Activated T-helper 9 cell treated with anti-CD3 and anti-CD28 coated beads, Interleukin-2, amount 50 U/mL, for 16 hours (primary cell): ENCODE data around the gene CACNA1H.

Experiments used
- DNase-seq: peaks from one replicate; pipeline ENCODE4 v3.0.0-alpha.2; 2020; ENCODE audit warnings: low read depth

CACNA1H gene

DNA sequence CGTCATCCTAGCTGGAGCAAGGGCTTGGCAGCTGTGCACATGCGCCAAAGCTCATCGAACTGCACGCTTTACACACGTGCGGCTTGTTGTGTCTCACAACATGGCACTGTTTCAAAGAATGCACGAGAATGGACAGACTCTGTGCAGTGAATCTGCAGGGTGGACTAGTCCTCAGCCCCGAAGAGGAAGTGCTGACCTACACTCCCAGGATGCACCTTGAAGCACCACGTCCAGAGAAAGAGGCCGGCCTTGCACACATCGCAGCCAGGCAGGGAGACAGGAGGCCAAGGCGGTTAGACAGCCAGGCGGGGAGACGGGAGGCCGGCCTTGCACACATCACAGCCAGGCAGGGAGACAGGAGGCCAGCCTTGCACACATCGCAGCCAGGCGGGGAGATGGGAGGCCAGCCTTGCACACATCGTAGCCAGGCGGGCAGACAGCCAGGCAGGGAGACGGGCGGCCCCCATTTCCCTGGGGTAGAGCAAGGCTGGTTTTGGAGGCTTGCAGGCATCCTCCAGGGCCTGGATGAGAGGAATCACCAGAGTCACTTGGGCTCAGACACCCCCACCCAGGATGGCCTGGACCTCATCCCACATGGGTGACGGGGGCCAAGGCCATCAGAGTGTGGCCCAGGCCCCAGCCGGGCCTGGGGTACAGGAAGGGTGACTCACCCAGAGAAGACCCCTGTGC is 9.0 kb upstream of the CACNA1H start:
- no peak for DNase-seq

DNA sequence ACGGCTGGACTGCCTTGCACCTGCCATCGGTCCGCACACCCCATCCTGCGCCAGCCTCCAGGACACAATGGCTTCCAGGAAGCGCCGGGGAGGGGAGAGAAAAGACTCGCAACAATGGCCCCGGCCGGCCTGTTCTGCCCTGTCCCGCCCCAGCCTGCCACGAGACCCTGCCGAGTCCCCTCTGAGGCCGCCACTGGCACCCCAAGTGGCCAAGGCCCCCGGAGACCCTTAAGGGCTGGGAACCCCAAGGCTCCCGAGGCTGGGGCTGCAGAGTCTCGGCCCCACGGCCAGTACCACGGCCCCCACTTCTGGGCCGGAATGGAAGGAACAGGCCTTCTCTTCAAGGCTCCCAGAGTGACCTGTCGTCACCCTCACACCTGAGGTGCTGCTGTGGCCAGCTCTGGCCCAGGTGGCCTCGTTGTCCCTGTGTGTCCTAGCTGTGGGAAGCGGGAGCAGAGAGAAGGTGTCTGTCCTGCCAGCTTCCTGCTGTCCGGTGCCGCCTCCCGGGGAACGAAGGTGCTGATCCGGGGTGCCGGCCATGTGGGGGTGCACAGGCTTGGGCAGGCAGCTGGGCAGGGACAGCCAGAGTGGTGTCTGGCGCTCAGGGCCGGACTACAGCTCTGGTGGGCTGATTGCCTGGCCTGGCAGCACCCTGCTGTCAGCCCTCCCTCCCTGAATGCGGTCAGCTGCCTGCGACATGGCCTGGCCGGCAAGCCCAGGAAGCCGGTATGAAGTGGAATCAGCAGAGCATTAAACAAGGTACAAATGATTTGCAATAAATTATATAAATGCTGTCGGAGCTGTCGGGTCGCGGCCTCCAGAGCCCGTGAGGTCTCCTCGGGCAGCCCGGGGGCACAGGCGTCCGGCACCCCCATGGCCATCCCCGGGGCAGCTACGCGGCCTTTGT is 8.2 kb upstream of the CACNA1H start:
- no peak for DNase-seq

DNA sequence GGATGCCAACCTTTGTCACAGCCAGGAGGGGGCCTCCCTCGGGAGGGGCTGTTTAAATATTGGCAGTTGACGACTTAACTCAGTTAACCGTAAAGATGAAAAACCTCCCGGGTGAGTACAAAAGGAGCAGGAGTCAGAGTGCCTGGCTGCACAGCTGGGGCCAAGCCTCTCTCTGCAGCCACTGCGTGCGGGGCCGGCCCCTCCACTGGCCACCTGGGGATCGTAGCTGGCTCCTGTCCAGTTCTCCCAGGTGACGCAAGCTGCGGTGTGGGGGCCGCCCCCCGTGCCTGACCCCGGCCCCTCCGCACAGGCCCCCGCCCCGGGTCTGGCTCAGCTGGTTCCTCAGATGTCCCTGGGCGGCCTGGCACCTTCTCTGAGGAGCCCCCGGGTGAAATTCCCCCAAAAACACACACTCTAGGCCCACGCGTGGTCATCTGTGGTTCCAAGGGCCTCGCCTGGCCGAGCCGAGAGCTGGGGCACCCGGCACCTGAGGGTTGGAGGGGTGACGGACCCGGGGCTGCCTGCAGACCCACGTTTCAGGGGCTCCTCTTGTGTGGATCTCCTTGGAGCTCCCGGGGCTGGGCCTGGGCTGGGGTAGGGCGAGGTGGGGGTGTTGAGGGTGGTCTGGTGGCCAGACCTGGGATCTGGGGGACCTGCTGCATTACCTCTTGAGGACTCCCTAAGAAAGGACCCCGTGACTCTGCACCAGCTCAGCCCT is 7.4 kb upstream of the CACNA1H start:
- no peak for DNase-seq

DNA sequence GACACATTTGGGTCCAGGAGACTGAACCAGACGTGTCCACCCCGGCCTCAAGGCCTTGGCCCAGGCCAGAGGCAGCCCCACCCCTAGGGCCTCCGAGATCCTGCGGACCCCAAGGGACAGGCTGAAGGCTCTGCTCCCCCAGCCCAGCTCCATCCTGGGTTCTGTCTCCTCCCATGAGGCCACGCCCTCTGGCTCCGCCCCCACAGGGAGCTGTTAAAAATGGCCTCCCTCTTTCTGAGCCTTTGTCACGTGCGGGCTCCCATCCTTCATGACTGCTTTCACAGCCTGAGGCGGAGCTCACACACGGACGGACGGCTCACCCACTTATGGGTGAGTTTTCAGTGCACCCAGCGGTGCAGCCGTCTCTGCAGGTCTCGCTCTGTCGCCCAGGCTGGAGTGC is 6.5 kb upstream of the CACNA1H start:
- no peak for DNase-seq

DNA sequence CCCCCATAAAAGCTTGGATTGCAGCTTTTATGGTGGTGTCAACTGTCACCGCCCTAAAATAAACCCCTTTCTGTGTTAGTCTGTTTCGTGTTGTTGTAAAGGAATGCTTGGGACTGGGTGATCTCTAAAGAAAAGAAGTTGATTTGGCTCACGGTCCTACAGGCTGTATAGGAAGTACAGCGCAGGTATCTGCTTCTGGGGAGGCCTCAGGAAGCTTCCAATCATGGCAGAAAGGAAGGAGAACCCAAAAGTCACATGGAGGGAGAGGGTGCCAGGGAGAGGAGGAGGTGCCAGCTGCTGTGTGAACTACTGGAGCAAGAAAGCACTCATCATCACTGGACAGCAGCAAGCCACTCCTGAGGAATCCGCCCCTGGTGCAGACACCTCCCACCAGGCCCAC is 5.9 kb upstream of the CACNA1H start:
- DNase-seq: no peak

DNA sequence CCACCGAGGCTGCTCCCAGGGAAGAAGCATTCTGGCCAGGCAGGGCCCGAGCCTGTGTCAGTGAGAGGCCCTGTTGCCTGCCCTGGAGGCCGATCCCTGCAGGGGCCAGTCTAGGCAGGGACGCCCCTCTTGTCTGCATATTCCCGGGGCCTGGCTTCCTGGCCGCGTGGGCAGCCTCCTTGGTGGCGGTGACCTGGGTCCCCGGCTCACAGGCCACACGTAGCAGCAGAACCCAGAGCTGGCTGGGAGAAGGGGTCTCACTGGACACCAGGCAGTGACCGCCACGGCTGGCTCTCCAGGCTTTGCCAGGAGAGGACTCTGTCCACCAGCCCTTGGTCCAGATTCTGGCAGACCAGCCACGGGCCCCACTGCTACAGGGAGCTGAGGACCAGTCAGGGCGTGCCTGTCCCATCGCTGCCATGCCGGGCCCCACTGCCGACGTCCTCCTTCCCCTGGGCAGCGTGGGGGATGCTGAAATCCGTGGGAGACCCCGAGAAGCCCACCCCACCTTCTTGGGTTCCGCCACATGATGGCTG is 3.7 kb upstream of the CACNA1H start:
- no peak for DNase-seq

DNA sequence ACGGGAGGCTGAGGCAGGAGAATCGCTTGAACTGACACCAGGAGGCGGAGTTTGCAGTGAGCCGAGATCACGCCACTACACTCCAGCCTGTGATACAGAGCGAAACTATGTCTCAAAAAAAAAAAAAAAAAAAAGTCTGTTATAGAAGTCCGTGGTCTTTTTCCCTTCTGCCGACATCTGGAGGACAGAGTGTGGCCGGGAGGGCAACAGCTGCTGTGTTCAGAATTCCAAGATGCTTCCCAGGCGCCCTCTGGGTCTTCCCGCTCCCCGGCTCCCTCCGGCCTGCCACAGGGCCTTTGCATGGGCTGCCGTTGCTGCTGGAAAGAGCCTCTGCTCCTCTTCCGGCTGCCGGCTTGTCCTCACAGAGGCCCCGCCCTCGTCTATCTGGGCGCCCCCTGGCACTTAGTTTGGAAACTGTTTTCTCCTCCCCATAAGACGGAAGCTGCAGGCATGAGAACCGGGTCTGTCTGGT is 2.4 kb upstream of the CACNA1H start:
- peak; percentile 15 for DNase-seq

DNA sequence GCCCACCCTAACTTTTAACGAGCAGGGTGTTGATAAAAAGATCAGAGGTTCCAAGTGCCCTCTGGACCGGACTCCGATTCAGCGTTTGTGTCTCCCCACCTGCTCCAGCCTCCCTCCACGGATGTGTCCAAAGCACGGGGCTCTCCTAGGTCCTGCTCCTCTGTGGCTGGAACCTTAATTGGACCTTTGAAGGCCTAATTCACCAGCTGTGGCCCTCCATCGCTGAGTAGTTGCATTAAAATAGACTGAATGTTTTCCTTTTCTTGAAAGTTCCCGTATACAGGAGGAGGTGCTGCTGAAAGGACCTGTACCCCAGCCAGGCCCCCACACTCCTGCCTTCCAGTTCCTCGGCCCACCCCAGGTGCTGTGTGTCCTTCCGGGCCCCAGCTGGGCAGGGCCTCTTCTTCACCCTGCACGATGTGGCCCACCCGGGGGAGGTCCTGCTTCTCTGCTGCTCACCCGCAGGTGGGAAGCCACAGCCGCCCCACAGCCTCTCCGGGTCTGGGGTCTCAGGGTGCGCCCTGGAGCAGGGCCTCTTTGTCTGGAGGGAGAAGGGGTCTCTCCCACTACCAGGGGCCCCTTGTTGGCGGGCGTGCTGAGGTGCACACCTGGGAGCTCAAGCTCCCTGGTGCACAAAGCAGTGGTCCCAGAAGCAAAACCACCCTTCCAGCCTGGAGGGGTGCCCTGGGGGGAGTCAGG is 1.3 kb upstream of the CACNA1H start:
- no peak for DNase-seq

DNA sequence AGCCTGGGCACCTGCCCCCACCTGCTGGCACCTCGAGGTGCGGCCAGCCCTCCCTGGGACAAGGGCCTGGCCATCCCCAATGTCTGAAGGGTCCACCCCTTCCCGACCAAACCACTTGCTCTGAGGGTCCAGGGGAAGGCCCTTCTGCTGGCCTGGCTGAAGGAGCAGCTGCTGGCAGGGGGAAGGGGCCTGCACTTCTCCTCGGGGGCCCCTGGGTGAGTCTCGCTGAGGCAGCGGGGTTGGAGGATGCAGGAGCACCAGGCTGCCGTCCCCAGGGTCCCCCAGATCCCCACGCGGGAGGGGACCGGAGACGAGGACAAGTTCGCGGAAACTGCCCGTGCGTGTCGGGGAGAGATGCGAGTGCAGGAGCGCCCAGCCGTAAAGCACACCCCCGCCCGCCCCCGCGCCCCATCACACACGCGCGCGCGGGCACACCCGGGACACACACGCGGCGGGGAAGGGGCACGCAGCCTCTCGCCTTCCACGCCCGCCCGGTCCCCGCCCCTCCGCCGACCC is 725 bp upstream of the CACNA1H start:
- peak; percentile 36 for DNase-seq

DNA sequence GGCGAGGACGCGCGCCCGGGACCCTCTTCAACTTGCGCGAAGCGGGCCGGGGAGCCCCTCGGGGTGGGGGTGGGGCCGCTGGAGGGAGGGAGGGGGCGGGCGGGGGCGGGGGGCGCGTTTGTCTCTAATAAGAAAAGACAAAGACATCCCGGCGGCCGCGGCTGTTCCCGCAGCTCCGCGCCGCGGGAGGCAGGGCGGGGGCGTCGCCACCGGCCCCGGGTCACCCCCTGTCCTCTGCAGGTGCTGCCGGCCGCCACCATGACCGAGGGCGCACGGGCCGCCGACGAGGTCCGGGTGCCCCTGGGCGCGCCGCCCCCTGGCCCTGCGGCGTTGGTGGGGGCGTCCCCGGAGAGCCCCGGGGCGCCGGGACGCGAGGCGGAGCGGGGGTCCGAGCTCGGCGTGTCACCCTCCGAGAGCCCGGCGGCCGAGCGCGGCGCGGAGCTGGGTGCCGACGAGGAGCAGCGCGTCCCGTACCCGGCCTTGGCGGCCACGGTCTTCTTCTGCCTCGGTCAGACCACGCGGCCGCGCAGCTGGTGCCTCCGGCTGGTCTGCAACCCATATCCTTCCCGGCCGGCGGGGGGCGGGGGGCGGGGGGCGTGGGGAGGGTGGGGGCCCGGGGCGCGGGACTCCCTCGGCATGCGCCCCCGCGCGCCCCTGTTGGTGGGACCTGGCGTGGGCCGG is 714 bp downstream of the CACNA1H start:
- DNase-seq: no peak

DNA sequence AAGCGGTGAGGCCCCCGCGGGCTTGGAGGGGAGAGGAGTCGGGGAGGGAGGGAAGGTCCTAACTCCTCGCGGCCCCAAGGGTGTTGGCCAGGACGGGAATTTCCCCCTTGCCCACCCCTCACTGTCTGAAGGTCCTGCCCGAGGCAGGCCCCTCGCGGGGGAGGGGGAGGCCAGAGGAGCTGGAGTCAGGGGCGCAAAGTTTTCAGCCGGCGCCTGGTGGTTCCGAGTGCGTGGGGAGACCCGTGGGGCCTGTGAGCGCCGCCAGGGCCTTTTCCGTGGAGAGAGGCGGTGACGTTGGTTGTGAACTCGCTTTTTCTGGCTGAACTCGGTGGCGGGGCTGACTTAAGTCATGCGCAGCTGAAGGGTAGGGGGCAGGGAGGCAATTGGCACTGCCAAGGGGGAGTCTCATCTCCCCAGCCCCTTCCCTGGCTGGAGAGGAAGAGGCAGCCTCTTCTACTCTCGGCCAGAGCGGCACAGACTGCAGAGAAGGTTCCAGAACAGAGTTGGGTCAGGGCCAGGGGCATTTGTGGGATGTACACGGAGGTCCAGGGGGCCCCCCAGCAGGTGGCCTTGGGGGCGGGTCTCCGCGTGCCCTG is 1.5 kb downstream of the CACNA1H start:
- no peak for DNase-seq

DNA sequence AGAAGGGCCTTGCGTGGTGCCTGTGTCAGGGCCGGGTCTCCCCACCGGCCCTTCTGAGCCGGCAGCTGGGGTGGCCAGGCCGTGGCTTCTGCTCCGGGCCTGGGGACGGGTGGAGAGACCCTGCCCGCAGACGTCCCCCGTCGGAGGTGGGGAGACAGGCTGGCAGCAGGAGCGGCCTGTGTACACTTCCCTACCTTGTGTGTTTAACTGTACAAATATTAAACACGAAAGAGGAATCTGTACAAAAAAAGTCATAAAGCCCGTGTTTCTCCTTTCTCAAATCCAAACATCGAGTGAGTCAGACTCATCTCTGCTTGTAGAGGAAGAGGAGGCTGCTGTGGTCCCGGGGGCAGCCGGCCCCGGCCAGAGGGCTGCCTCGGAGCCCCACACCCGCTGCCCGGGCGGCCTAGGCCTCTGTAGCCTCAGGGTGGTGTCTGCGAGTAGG is 2.0 kb downstream of the CACNA1H start:
- no peak for DNase-seq

DNA sequence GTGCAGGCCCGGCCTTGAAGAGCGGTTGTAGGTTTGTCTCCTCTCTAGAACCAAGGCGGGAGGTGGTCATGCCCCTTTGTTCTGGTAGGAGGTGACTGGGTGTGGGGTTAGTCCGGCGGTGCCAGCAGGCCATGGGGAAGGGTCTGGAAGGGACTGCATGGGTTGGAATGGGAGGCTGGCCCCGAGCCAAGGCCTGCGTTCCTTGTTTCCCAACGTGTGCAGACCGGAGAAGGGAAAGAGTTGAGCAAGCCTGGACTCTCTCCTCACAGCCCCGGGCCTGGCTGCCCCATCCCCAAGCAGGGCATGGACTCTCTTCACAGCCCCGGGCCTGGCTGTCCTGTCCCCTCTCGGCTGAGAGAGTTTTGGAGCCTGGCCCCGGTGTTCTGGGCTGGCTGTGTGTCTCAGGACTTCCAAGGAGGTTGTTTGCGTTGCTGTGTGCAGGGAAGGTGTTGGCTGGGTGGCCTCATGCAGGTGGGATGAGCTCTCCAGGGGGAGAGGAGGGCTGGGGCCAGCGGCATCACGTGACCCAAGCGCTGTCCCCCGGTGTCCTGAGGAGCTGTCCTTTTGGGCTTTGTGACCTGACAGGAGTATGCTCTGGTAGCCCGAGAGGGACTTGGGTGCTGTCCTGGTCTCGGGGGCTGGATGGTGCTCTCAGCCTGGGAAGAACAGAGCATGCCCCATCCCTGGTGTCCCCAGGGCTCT is 2.6 kb downstream of the CACNA1H start:
- no peak for DNase-seq

DNA sequence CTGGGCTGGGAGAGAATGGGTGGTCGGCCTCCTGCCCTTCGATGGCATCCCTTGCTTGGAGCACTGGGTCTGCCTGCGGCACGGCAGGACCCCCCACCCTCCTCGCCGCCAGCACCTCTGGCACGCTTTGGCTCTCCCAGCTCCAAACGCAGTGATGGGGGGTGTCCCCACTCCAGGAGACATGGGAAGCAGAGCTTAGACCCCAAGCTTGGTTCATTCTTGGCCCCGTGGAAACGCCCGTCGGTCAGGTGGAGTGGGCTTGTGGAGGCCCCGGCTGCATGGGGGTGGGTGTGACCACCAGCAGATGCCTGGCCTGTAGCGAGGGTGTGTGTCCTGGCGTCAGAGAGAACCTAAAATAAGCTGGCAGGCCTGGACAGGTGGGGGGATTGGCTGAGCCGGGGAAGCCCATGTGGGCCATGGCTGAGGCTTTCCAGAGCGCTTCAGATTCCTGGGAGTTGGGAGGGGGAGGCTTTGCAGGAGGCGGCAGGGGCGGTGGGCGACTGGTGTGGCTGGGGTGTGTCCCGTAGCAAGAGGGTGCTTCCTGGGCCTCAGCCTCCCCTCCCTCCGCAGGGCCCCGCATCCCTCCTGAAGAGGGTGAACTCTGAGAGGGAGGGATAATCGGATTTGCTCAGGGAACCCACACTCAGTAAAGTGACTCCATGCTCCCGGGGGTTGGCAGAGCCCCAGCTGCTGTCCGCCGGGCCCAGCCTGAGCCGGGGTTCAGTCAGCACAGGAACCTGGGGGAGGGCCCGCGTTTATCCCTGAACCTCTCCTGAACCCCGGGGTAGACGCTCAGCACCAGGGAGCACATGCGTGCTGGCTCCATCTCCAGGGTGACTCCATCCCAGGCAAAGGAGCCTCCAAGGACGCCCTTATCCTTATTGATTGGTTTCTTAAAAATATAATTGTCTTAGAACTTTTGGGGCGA is 3.4 kb downstream of the CACNA1H start:
- no peak for DNase-seq

DNA sequence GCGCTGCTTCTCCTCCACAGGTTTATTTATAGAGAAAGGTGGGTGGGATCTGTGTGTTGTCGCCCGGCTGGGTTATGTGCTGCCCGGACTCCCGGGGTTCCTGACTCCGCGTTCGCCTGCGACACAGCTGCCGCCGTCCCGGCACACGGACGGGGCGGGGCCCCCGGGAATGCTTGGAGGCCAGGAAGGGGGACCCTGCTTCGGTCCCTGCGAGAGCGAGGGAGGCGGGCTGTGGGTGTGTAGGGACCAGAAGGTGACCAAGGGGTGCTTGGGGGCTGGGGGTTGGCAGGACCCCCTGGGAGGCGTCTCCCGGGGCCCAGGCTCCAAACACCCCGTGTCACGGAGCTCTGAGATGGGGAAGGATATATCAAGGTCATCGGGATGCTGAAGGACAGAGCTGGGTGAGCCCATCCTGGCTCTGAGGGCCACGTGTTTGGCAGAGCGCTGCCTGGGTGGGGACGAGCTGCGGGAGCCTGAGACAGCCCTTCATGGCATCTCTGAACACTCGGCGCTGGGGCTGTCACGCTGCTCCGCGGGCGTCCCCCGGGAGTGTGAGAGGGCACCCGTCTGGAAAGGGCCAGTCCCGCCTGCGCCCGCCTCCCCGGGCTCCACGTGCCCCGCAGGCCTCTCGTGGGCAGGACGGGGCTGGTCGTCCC is 4.2 kb downstream of the CACNA1H start:
- no peak for DNase-seq

DNA sequence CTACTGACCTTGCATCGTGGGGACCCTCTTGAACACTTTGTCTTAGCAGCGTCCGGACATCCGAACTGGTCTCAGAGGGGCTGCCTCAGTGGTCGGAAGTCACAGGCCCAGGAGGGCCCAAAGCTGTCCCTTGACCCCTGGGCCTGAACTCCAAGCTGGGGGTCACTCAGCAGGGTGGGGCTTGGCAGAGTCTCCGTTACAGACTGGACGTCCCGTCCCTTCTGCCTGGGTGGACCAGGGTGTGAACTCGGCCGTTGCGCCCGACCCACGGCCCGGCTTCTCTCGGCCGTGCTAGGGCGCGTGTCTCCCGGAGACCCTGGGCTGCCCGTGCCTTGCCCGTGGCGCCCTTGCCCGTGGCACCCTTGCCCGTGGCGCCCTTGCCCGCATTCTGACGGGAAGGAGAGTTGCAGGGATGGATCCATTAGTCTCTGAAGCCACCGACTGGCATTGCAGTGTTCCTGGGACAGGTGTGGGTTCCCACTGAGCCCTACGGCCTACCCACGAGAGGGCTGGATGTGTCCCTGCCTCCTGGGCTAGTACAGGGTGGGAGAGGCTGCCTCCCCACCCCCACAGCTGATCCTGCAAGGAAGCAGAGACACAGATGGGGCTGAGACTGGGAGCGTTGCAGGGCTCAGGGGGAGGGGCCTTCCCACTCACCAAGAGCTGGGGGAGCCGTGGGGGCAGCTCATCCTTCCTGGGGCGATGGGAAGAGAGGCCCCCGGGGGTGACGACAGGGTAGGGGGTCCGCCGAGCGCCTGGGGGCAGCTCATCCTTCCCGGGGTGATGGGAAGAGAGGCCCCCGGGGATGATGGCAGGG is 4.9 kb downstream of the CACNA1H start:
- no peak for DNase-seq
